ENCODE results near the gene PCDHGA5. TPM values are rescaled to one million over a fixed set of nuclear protein-coding genes. Genes with fewer than 3 reads are reported as not detected.
"Not testable (repeated sequence)": the region's sequence is repeated elsewhere in the genome, so short reads cannot be mapped to it uniquely, and the experiment has no call there.

PCDHGA5 gene
- total and polyA plus RNA-seq, 2 of the 8 experiments (the other 6 are each of a cell fraction or from before 2014, with no cell fraction given): 1.1 to 1.3 TPM

DNA sequence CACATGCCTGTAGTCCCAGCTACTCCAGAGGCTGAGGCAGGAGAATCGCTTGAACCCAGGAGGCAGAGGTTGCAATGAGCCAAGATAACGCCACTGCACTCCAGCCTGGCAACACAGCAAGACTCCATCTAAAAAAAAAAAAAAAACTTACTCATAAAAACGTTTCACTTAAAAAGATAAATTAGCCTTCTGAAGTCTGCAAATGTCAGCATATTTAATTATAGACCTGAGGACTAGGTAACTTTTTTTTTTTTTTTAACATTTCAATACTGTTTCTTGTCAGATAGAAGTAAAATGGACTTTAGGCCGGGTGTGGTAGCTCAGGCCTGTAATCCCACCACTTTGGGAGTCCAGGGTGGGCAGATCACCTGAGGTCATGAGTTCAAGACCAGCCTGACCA, 47.0 kb upstream of the PCDHGA5 start:
- not testable (repeated sequence) for H3K4me1 ChIP-seq (replicated peaks in 1 of 4; ENCODE audit: control insufficient read depth in 3 of 4, insufficient read depth in 4 of 4, low read length in 3 of 4); H3K4me3 ChIP-seq (ENCODE audit: extremely low read depth in 1 of 4, insufficient read depth in 2 of 4, low read depth in 3 of 4, low read length in 4 of 4); H4K91ac ChIP-seq (replicated peaks; ENCODE audit: insufficient read length, low read length); H2BK20ac ChIP-seq (ENCODE audit: low read length); H3K4ac ChIP-seq (replicated peaks; ENCODE audit: insufficient read length, low read depth, low read length); H4K5ac ChIP-seq (ENCODE audit: insufficient read length, low read depth, low read length); H2AK5ac ChIP-seq (ENCODE audit: low read depth, low read length); H2BK120ac ChIP-seq (replicated peaks; ENCODE audit: low read depth, low read length); H3K56ac ChIP-seq (replicated peaks; ENCODE audit: insufficient read length, low read depth, low read length); H3K4me2 ChIP-seq (ENCODE audit: insufficient read depth in 1 of 2, low read depth in 2 of 2, low read length in 2 of 2); H3K18ac ChIP-seq (ENCODE audit: extremely low read depth, low read length); H3K79me1 ChIP-seq (ENCODE audit: low read depth, low read length); H2BK15ac ChIP-seq (ENCODE audit: low read length); H3K27ac ChIP-seq (ENCODE audit: low read depth, low read length); H3K27me3 ChIP-seq (replicated peaks in 1 of 4; ENCODE audit: control insufficient read depth in 3 of 4, extremely low read depth in 1 of 4, insufficient read depth in 3 of 4, low read length in 3 of 4); FAIRE-seq; H3K23ac ChIP-seq (ENCODE audit: insufficient read length); DNase-seq (ENCODE audit: low read depth in 1 of 2, low spot score in 2 of 2); H3K23me2 ChIP-seq (ENCODE audit: low read depth, low read length); H4K8ac ChIP-seq (ENCODE audit: extremely low read depth, insufficient read depth, low read length); H2AFZ ChIP-seq (ENCODE audit: low read length); H3K9ac ChIP-seq (replicated peaks in 1 of 4; ENCODE audit: extremely low read depth in 1 of 4, low read depth in 3 of 4, low read length in 3 of 4); H2BK5ac ChIP-seq (ENCODE audit: low read depth, low read length); H3K14ac ChIP-seq (ENCODE audit: insufficient read length); H4K20me1 ChIP-seq (replicated peaks in 1 of 2; ENCODE audit: control insufficient read depth in 1 of 2, insufficient read depth in 2 of 2, low read length in 2 of 2); H2BK12ac ChIP-seq (ENCODE audit: low read depth, low read length)
- ChIA-PET CTCF (ENCODE audit: partially characterized antibody) (interaction anchor here (0.8 to 5.0 kb wide), 6 partner anchors 18 to 196 kb away, joined by 4 to 19 read pairs (median 4); partner anchors contain the start of gene PCDHB15), POLR2A (ENCODE audit: partially characterized antibody) (interaction anchor here (0.7 to 2.5 kb wide), 4 partner anchors 11 to 172 kb away, joined by 3 to 7 read pairs (median 3); partner anchors contain the start of gene PCDHGC5)
- 83% methylated on average over 4 of the region's 4 CpGs; no CpG with 5 or more reads in 1 of the 2 experiments for WGBS, 2 experiments (ENCODE audit: extremely low coverage in 1 of 2, insufficient coverage in 1 of 2, insufficient read length in 1 of 2, insufficient replicate concordance in 2 of 2, low coverage in 1 of 2, low lambda C conversion rate in 2 of 2, missing lambda C conversion rate in 1 of 2)
- peaks cover 22 to 27% of the 10 kb centered on the region in 2 experiments for H3K9me3 ChIP-seq (ENCODE audit: insufficient read depth in 2 of 2, low read depth in 1 of 2, low read length in 1 of 2)
- peaks cover 5 to 27% (median 19%) of the 10 kb centered on the region in 4 experiments; a peak in 6 of 8 replicates for H3K36me3 ChIP-seq (ENCODE audit: control insufficient read depth in 2 of 4, insufficient read depth in 4 of 4, low read length in 3 of 4)
- H3K79me2 ChIP-seq (ENCODE audit: control insufficient read depth in 1 of 2, insufficient read depth in 2 of 2, low read length in 2 of 2): peaks cover 11 to 25% of the 10 kb centered on the region in 2 experiments

Measured in H1 (cell line).